B cell (primary cell): ENCODE results near the gene PITPNM3. TPM values are rescaled to one million over a fixed set of nuclear protein-coding genes. Genes with fewer than 3 reads are reported as not detected.

Experiments
- ATAC-seq: fragments of 200-7000 bp; cut with Tn5 transposase; one replicate; pipeline ENCODE4 v1.10.0; 2021; ENCODE audit warnings: low read depth, mild to moderate bottlenecking, moderate number of reproducible peaks, moderate library complexity
- CTCF ChIA-PET: fragments of 350-600 bp; sonication (Branson Sonifier 250); formaldehyde crosslinking; loops from one replicate; lab custom pipeline; 2021; ENCODE audit warnings: antibody characterized with exemption, inconsistent platforms; lab: Charles Lee
- POLR2A ChIA-PET: fragments of 350-600 bp; sonication (Branson Sonifier 250); formaldehyde crosslinking; loops from one replicate; lab custom pipeline; 2021; ENCODE audit warnings: antibody characterized with exemption; lab: Charles Lee
- DNase-seq: peaks from one replicate; pipeline ENCODE4 v3.0.0; 2013
- H2AFZ ChIP-seq: 2 replicates; pipeline ENCODE4 v1.6.1; 2012; ENCODE audit warnings: mild to moderate bottlenecking, low read depth, low read length; ENCODE audit not compliant: insufficient read depth, poor library complexity, severe bottlenecking
- H3K27ac ChIP-seq, 2 donors: 1 replicate in 1 of 2; 2 replicates in 1 of 2; pipeline ENCODE4 v1.5.1; 2012 to 2013; ENCODE audit warnings: low read length in 2 of 2, mild to moderate bottlenecking in 2 of 2, moderate library complexity in 1 of 2
- H3K27me3 ChIP-seq, 4 experiments: fragments of 200-600 bp in 1 of 4; sonication (generic) in 1 of 4; replicated peaks in 1 of 4; 1 replicate in 2 of 4; 2 replicates in 2 of 4; pipeline versions ENCODE4 v1.6.1 to v1.7.0; 2013 to 2016; ENCODE audit warnings: low read length in 3 of 4, mild to moderate bottlenecking in 2 of 4, mixed read lengths in 1 of 4, moderate library complexity in 1 of 4; ENCODE audit not compliant: insufficient read depth in 4 of 4, control insufficient read depth in 3 of 4; ENCODE audit errors: control extremely low read depth in 1 of 4
- H3K36me3 ChIP-seq, 2 experiments: replicated peaks in 1 of 2; 1 replicate in 1 of 2; 2 replicates in 1 of 2; pipeline versions ENCODE4 v1.6.1 to v1.7.1; 2013; ENCODE audit warnings: low read length in 1 of 2; ENCODE audit not compliant: insufficient read depth in 2 of 2, control insufficient read depth in 1 of 2; ENCODE audit errors: control extremely low read depth in 1 of 2, extremely low read depth in 1 of 2
- H3K4me1 ChIP-seq, 2 donors: fragments of 200-600 bp in 1 of 2; sonication (generic) in 1 of 2; 1 replicate in 1 of 2; 2 replicates in 1 of 2; pipeline versions ENCODE4 v1.5.1 to v1.6.1; 2013 to 2017; ENCODE audit warnings: low read length in 2 of 2; ENCODE audit not compliant: control insufficient read depth in 2 of 2, insufficient read depth in 2 of 2
- H3K4me2 ChIP-seq: replicated peaks from 2 replicates; pipeline ENCODE3; 2012; ENCODE audit warnings: mild to moderate bottlenecking, low read depth, low read length; ENCODE audit not compliant: poor library complexity, severe bottlenecking
- H3K4me3 ChIP-seq, 5 experiments: fragments of 200-600 bp in 1 of 5; sonication (generic) in 1 of 5; 1 replicate in 3 of 5; 2 replicates in 2 of 5; pipeline versions ENCODE4 v1.5.1 to v1.7.0; 2011 to 2016; ENCODE audit warnings: low read length in 4 of 5, mild to moderate bottlenecking in 4 of 5, low read depth in 2 of 5, control low read depth in 1 of 5, moderate library complexity in 1 of 5; ENCODE audit not compliant: insufficient read depth in 1 of 5; ENCODE audit errors: control extremely low read depth in 1 of 5, extremely low read depth in 1 of 5
- H3K79me2 ChIP-seq: fragments of 200-600 bp; sonication (generic); one replicate; pipeline ENCODE4 v1.6.0; 2016; ENCODE audit warnings: low read length; ENCODE audit not compliant: control insufficient read depth, insufficient read depth
- H3K9ac ChIP-seq: fragments of 200-600 bp; sonication (generic); 2 replicates; pipeline ENCODE4 v1.6.1; 2017; ENCODE audit warnings: mild to moderate bottlenecking, low read length, moderate library complexity
- H3K9me3 ChIP-seq, 3 donors: one replicate each; pipeline versions ENCODE4 v1.6.1 to v1.7.1; 2013; ENCODE audit warnings: low read length in 2 of 3; ENCODE audit not compliant: control insufficient read depth in 2 of 3, insufficient read depth in 1 of 3; ENCODE audit errors: control extremely low read depth in 1 of 3
- H4K20me1 ChIP-seq: 2 replicates; pipeline ENCODE4 v1.6.0; 2012; ENCODE audit warnings: mild to moderate bottlenecking, low read length; ENCODE audit not compliant: insufficient read depth, control insufficient read depth, poor library complexity, severe bottlenecking
- H3K27ac Mint-ChIP-seq: one replicate; pipeline ENCODE4 v1.8.0; 2021; ENCODE audit warnings: mixed read lengths
- H3K27me3 Mint-ChIP-seq: one replicate; pipeline ENCODE4 v1.8.0; 2021; ENCODE audit warnings: mixed read lengths
- H3K4me1 Mint-ChIP-seq: one replicate; pipeline ENCODE4 v1.8.0; 2021; ENCODE audit warnings: mixed read lengths
- H3K4me3 Mint-ChIP-seq: one replicate; pipeline ENCODE4 v1.8.0; 2021; ENCODE audit warnings: mixed read lengths
- H3K9me3 Mint-ChIP-seq: one replicate; pipeline ENCODE4 v1.8.0; 2022; ENCODE audit warnings: mixed read lengths; ENCODE audit not compliant: insufficient read depth
- EZH2 ChIP-seq: IDR thresholded peaks from 2 replicates; pipeline ENCODE4 v1.6.1; 2012; ENCODE audit warnings: borderline replicate concordance, low read depth, mild to moderate bottlenecking, moderate library complexity, low read length; ENCODE audit not compliant: insufficient read depth, poor library complexity, severe bottlenecking
- WGBS: methylation state at CpG from one replicate; pipeline ENCODE4 v1.1.5; 2013; ENCODE audit warnings: missing lambda C conversion rate; ENCODE audit not compliant: insufficient coverage; 5-methylcytosine and 5-hydroxymethylcytosine counted together
- intact Hi-C: fragments of 100-400 bp; cut with micrococcal nuclease; formaldehyde crosslinking; loops from one replicate; pipeline ENCODE4 v1.10.0; 2022
- polyA plus RNA-seq: library from polyadenylated mRNA; depleted of rRNA; stranded (reverse); fragments of >200 nt; gene quantifications from 2 replicates; pipeline ENCODE4 v1.2.3, GENCODE V29; 2012
- total RNA-seq, 2 donors: library from RNA; stranded (reverse); fragments of 120-200 nt in 1 of 2; gene quantifications; 1 replicate in 1 of 2; 2 replicates in 1 of 2; pipeline versions ENCODE4 v1.2.3 to v1.2.4, GENCODE V29; 2013 to 2022
- TF ChIP-seq, protein P1 (sequence below): fragments of 200-600 bp; IDR thresholded peaks from one replicate; pipeline ENCODE4 v1.8.0; 2022; ENCODE audit warnings: antibody characterized with exemption, mild to moderate bottlenecking

PITPNM3 gene
- total and polyA plus RNA-seq, 2 donors (not counting 1 experiment from before 2014, with no cell fraction given), result 0.31 to 0.49 TPM

DNA sequence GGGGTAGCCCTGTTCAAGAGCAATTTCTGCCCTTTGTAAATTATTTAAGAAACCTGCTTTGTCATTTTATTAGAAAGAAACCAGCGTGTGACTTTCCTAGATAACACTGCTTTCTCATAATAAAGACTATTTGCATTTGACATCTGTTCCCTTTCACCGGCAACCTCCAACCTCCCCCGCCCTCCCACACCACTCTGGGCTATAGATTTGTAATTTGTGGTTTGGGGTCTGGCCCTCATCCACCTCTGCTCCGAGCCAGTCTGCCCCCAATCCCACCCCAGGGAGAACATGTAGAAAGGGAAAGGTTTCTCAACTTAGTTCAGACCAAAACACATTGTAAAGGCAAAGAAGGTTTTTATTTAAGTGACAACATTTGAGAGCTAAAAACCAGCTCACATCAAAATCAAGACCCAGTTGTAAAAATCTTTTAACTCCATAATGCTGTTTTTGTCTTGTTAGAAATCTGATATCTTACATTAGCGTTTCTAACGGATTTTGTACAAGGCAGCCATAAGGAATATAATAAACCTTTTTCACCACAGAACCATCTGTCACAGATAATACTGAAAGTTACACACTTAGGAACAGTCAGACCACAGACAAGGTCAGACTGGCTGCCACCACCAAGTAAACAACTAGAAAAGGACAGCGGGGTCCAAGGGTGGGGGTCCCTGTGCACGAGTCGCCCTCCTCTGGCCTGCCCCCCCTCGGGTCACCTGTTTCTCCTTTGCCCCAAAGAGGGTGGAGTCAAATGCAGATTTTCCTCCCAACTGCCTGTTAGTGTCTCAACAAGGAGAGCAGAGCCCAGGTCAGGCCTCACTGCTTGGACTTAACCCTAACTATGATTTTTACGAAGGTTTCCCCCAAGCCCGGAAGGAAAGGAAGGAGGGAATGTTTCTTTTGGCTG lies 105.2 kb downstream of the PITPNM3 start:
- H3K9me3 ChIP-seq, result peaks cover 0 to 8% (median 0%) of the 10 kb centered on the region in 3 donors
- DNase-seq, result no peak
- no peak for ATAC-seq
- no peaks in the 10 kb centered on the region for H3K79me2 ChIP-seq
- TF ChIP-seq, protein P1, sequence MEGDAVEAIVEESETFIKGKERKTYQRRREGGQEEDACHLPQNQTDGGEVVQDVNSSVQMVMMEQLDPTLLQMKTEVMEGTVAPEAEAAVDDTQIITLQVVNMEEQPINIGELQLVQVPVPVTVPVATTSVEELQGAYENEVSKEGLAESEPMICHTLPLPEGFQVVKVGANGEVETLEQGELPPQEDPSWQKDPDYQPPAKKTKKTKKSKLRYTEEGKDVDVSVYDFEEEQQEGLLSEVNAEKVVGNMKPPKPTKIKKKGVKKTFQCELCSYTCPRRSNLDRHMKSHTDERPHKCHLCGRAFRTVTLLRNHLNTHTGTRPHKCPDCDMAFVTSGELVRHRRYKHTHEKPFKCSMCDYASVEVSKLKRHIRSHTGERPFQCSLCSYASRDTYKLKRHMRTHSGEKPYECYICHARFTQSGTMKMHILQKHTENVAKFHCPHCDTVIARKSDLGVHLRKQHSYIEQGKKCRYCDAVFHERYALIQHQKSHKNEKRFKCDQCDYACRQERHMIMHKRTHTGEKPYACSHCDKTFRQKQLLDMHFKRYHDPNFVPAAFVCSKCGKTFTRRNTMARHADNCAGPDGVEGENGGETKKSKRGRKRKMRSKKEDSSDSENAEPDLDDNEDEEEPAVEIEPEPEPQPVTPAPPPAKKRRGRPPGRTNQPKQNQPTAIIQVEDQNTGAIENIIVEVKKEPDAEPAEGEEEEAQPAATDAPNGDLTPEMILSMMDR, result no peak
- TF ChIP-seq EZH2, result no peak
- intact Hi-C loops, result no loop called here
- peaks cover 6 to 10% of the 10 kb centered on the region in 2 donors for H3K4me1 ChIP-seq
- no peak overlapping the region for H3K9ac ChIP-seq
- Mint-ChIP-seq H3K27ac (peak overlapping the region; percentile 54), H3K4me1 (peaks cover 32% of the 10 kb centered on the region), H3K4me3 (no peak overlapping the region), H3K27me3 (no peaks in the 10 kb centered on the region), H3K9me3 (no peaks in the 10 kb centered on the region)
- no peak overlapping the region for H3K27ac ChIP-seq
- H2AFZ ChIP-seq, result no peak overlapping the region
- H3K36me3 ChIP-seq, result no peaks in the 10 kb centered on the region
- ChIA-PET POLR2A (interaction anchor here (0.9 kb wide), 1 partner anchor 8 kb away, joined by 3 read pairs; no protein-coding TSS in a partner anchor), CTCF (interaction anchor here (1.9 kb wide), 1 partner anchor 22 kb away, joined by 5 read pairs; no protein-coding TSS in a partner anchor)
- H3K4me3 ChIP-seq, result no peak overlapping the region
- H3K4me2 ChIP-seq, result no peak overlapping the region
- 27% methylated on average over 5 of the region's 12 CpGs for WGBS
- H3K27me3 ChIP-seq, result no peaks in the 10 kb centered on the region
- no peaks in the 10 kb centered on the region for H4K20me1 ChIP-seq

DNA sequence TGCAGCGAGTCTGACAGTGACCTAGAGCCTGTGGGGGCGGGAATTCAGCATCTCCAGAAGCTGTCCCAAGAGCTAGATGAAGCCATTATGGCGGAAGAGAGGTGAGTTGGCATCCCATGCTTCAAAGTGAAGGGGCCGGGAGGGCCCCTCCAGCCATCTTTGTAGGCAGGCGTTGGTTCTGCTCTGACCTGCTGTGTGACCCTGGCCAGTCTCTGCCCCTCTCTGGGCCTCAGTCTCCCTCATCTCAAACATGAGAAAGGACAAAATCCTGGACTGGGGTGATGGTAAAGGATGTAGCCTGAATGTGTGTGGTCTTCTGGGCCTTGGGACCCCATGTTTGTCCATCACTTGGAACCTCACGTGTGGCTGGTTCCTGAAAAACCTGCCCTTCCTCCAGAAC lies 107.0 kb downstream of the PITPNM3 start:
- Mint-ChIP-seq H3K27me3 (no peaks in the 10 kb centered on the region), H3K4me3 (no peak overlapping the region), H3K4me1 (peaks cover 27% of the 10 kb centered on the region), H3K9me3 (no peaks in the 10 kb centered on the region), H3K27ac (no peak overlapping the region)
- H4K20me1 ChIP-seq, result no peaks in the 10 kb centered on the region
- 99% methylated on average over 6 of the region's 6 CpGs for WGBS
- ATAC-seq (no peak), DNase-seq (no peak)
- no peak overlapping the region for H3K9ac ChIP-seq
- peaks cover 0 to 4% of the 10 kb centered on the region in 2 donors for H3K4me1 ChIP-seq
- POLR2A ChIA-PET, result no interaction called here
- TF ChIP-seq, protein P1, result no peak
- no peak for TF ChIP-seq EZH2
- no peaks in the 10 kb centered on the region for H3K9me3 ChIP-seq
- H3K4me3 ChIP-seq, result no peak overlapping the region
- no peak overlapping the region for H2AFZ ChIP-seq
- H3K27me3 ChIP-seq, result no peaks in the 10 kb centered on the region
- CTCF ChIA-PET, result no interaction called here
- H3K27ac ChIP-seq, result no peak overlapping the region
- H3K36me3 ChIP-seq, result no peaks in the 10 kb centered on the region
- H3K79me2 ChIP-seq, result no peaks in the 10 kb centered on the region
- intact Hi-C loops, result no loop called here
- H3K4me2 ChIP-seq, result no peak overlapping the region
